Osteocyte (in vitro differentiated cells): ENCODE results near the gene DCTN4. TPM values are rescaled to one million over a fixed set of nuclear protein-coding genes. Genes with fewer than 3 reads are reported as not detected.
A peak's percentile ranks its signal among the peaks of the same experiment; 100 is the strongest.

ENCODE experiments used
- DNase-seq: peaks from one replicate; pipeline ENCODE4 v3.0.0; 2021; ENCODE audit warnings: mixed read lengths; ENCODE audit not compliant: unreplicated experiment; ENCODE audit errors: extremely low spot score
- H3K27ac Mint-ChIP-seq: one replicate; pipeline ENCODE4 v1.8.0; 2021; ENCODE audit warnings: mild to moderate bottlenecking, mixed read lengths; ENCODE audit not compliant: unreplicated experiment
- H3K27me3 Mint-ChIP-seq: one replicate; pipeline ENCODE4 v1.8.0; 2021; ENCODE audit warnings: mixed read lengths; ENCODE audit not compliant: unreplicated experiment
- H3K36me3 Mint-ChIP-seq: one replicate; pipeline ENCODE4 v1.8.0; 2021; ENCODE audit warnings: mixed read lengths; ENCODE audit not compliant: unreplicated experiment
- H3K4me1 Mint-ChIP-seq: one replicate; pipeline ENCODE4 v1.8.0; 2021; ENCODE audit warnings: mixed read lengths; ENCODE audit not compliant: unreplicated experiment
- H3K4me3 Mint-ChIP-seq: one replicate; pipeline ENCODE4 v1.8.0; 2021; ENCODE audit warnings: mild to moderate bottlenecking, moderate library complexity, mixed read lengths; ENCODE audit not compliant: unreplicated experiment
- H3K9me3 Mint-ChIP-seq: one replicate; pipeline ENCODE4 v1.8.0; 2021; ENCODE audit warnings: mixed read lengths; ENCODE audit not compliant: unreplicated experiment
- CTCF ChIP-seq: fragments of 200-600 bp; sonication (generic); IDR thresholded peaks from 2 replicates; pipeline ENCODE4 v1.5.0; 2021; ENCODE audit warnings: antibody characterized with exemption, mild to moderate bottlenecking, moderate library complexity
- total RNA-seq: library from RNA; stranded (reverse); gene quantifications from 2 replicates; pipeline ENCODE4 v1.2.1, GENCODE V29; 2021

DCTN4 gene
- total RNA-seq, 1 donor from 2014 or later: 62.0 TPM

- no peaks in the 10 kb centered on the region for H3K9me3 Mint-ChIP-seq
- DNase-seq: no peak
- H3K27ac Mint-ChIP-seq: no peak overlapping the region
- peaks cover 20% of the 10 kb centered on the region for H3K4me1 Mint-ChIP-seq
- no peak overlapping the region for H3K4me3 Mint-ChIP-seq
- TF ChIP-seq CTCF: no peak
- H3K36me3 Mint-ChIP-seq: peaks cover 17% of the 10 kb centered on the region
- peaks cover 2% of the 10 kb centered on the region for H3K27me3 Mint-ChIP-seq
Measured at GRCh38 chr5:150759334-150759583, 442 bp upstream of the DCTN4 start.

- H3K9me3 Mint-ChIP-seq: no peaks in the 10 kb centered on the region
- peaks cover 20% of the 10 kb centered on the region for H3K4me1 Mint-ChIP-seq
- H3K36me3 Mint-ChIP-seq: peaks cover 28% of the 10 kb centered on the region
- TF ChIP-seq CTCF: no peak
- peaks cover 2% of the 10 kb centered on the region for H3K27me3 Mint-ChIP-seq
- no peak overlapping the region for H3K27ac Mint-ChIP-seq
- H3K4me3 Mint-ChIP-seq: no peak overlapping the region
- no peak for DNase-seq
Measured at GRCh38 chr5:150758203-150758530, 650 bp downstream of the DCTN4 start.

GRCh38 chr5:150757087-150757649 is 1.6 kb downstream of the DCTN4 start:
- peak overlapping the region; percentile 54 for H3K4me3 Mint-ChIP-seq
- TF ChIP-seq CTCF: no peak
- no peak overlapping the region for H3K27ac Mint-ChIP-seq

GRCh38 chr5:150753863-150754262 is 5.0 kb downstream of the DCTN4 start:
- Mint-ChIP-seq H3K4me1 (peaks cover 18% of the 10 kb centered on the region), H3K9me3 (no peaks in the 10 kb centered on the region), H3K4me3 (no peak overlapping the region), H3K36me3 (peaks cover 47% of the 10 kb centered on the region), H3K27me3 (no peaks in the 10 kb centered on the region), H3K27ac (no peak overlapping the region)
- no peak for DNase-seq
- no peak for TF ChIP-seq CTCF

More at GRCh38 chr5:150757087-150757649, 1.6 kb downstream of the DCTN4 start:
- Mint-ChIP-seq H3K36me3 (peaks cover 34% of the 10 kb centered on the region), H3K4me1 (peaks cover 20% of the 10 kb centered on the region), H3K27me3 (peaks cover 2% of the 10 kb centered on the region), H3K9me3 (no peaks in the 10 kb centered on the region)
- no peak for DNase-seq

- TF ChIP-seq CTCF: no peak
- Mint-ChIP-seq H3K27me3 (no peaks in the 10 kb centered on the region), H3K9me3 (no peaks in the 10 kb centered on the region), H3K36me3 (peaks cover 47% of the 10 kb centered on the region), H3K4me1 (peaks cover 18% of the 10 kb centered on the region), H3K27ac (no peak overlapping the region), H3K4me3 (no peak overlapping the region)
- DNase-seq: no peak
Measured at GRCh38 chr5:150753463-150753862, 5.4 kb downstream of the DCTN4 start.
